Activated CD4-positive, alpha-beta T cell treated with anti-CD3 and anti-CD28 coated beads, Interleukin-10, Interleukin-2, amounts not matched to agents 100 ng/mL and 50 ng/mL, durations not matched to agents 16 hours and 8 hours (primary cell): Measurements from ENCODE around the gene MINAR1.

Source experiments
- DNase-seq: peaks from one replicate; pipeline ENCODE4 v3.0.0-alpha.2; 2020

The MINAR1 gene

GRCh38 chr15:79472446-79472845, 40.3 kb downstream of the MINAR1 start:
- DNase-seq: no peak

GRCh38 chr15:79474252-79474651, 42.1 kb downstream of the MINAR1 start:
- no peak for DNase-seq

- peak; percentile 6 for DNase-seq
Observed at GRCh38 chr15:79475306-79475705, 43.2 kb downstream of the MINAR1 start.

GRCh38 chr15:79478108-79478507, 46.0 kb downstream of the MINAR1 start:
- DNase-seq: no peak

GRCh38 chr15:79479616-79480015, 47.5 kb downstream of the MINAR1 start:
- DNase-seq: no peak

- DNase-seq: no peak
Observed at GRCh38 chr15:79481793-79482192, 49.7 kb downstream of the MINAR1 start.
